Measurements from ENCODE around the gene EXOC3L2. TPM values are rescaled to one million over a fixed set of nuclear protein-coding genes. Genes with fewer than 3 reads are reported as not detected.
"Not testable (repeated sequence)": the region's sequence is repeated elsewhere in the genome, so short reads cannot be mapped to it uniquely, and the experiment has no call there.

EXOC3L2 gene
- total RNA-seq, 2 experiments from 2014 or later, result not detected

GRCh38 chr19:45250832-45251451 lies 5.7 kb upstream of the EXOC3L2 start, which contains the start of gene MARK4:
Gene MARK4, plus strand, starts transcription at chr19:45251271. Its CDS starts 318 bp downstream, at chr19:45251589.
- ATAC-seq (ENCODE audit: low read depth), result peak; percentile 59
- DNase-seq, result peak; percentile 77
- H3K27me3 Mint-ChIP-seq, result peaks cover 7% of the 10 kb centered on the region
- POLR2A ChIA-PET, result interaction anchor here (1.0 kb wide), 1 partner anchor 58 kb away, joined by 3 read pairs; no protein-coding TSS in a partner anchor
- peak within 1 kb of the TSS; percentile 97 for H3K4me3 Mint-ChIP-seq
- no peaks in the 10 kb centered on the region for H3K36me3 Mint-ChIP-seq
- H3K4me1 Mint-ChIP-seq, result peaks cover 28% of the 10 kb centered on the region
- H3K27ac Mint-ChIP-seq, result peak within 1 kb of the TSS; percentile 94
- no peaks in the 10 kb centered on the region for H3K9me3 Mint-ChIP-seq

DNA sequence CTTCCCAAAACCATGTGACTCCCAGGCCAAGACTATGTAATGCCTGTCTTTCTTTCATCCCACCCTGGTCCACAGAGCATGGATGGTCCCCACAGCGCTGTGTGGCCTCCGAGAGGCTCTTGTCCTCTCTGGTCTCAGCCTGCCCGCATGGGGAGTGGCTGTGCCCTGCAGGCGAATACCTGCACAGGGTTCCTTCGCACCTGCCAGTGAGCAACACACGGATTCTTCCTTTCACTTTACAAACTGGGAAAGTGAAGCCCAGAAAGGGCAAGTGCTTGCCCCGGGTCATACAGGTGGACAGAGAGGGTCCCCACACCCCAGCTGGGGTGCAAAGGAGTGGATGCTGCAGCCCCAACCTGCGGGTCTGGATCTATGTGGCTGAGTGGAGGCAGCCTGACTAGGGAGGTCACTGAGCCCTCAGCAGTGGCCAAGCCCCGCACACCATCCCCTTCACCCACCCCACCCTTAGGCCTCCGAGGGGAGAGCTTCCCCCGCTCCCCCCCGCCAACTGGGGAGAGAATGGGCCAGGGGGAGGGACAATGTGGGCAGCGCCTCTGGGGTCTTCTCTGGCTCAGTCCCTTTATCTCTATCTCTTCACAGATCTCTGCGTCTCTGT lies 5.1 kb upstream of the EXOC3L2 start:
- no peak for DNase-seq
- peaks cover 7% of the 10 kb centered on the region for H3K27me3 Mint-ChIP-seq
- no peaks in the 10 kb centered on the region for H3K36me3 Mint-ChIP-seq
- H3K27ac Mint-ChIP-seq, result peak overlapping the region; percentile 94
- no peaks in the 10 kb centered on the region for H3K9me3 Mint-ChIP-seq
- H3K4me1 Mint-ChIP-seq, result peaks cover 28% of the 10 kb centered on the region
- POLR2A ChIA-PET, result no interaction called here
- H3K4me3 Mint-ChIP-seq, result peak overlapping the region; percentile 97
- no peak for ATAC-seq (ENCODE audit: low read depth)

GRCh38 chr19:45249261-45250033 lies 4.2 kb upstream of the EXOC3L2 start:
- Mint-ChIP-seq H3K36me3 (no peaks in the 10 kb centered on the region), H3K27me3 (peaks cover 13% of the 10 kb centered on the region), H3K4me3 (no peak overlapping the region), H3K9me3 (no peaks in the 10 kb centered on the region), H3K27ac (no peak overlapping the region), H3K4me1 (peaks cover 28% of the 10 kb centered on the region)
- no peak for DNase-seq
- POLR2A ChIA-PET, result no interaction called here
- ATAC-seq (ENCODE audit: low read depth), result no peak

GRCh38 chr19:45247136-45247535 lies 1.9 kb upstream of the EXOC3L2 start:
- no peak overlapping the region for H3K27ac Mint-ChIP-seq
- peaks cover 11% of the 10 kb centered on the region for H3K4me1 Mint-ChIP-seq
- ATAC-seq (ENCODE audit: low read depth), result no peak
- H3K27me3 Mint-ChIP-seq, result peaks cover 18% of the 10 kb centered on the region
- no peaks in the 10 kb centered on the region for H3K36me3 Mint-ChIP-seq
- H3K4me3 Mint-ChIP-seq, result no peak overlapping the region
- POLR2A ChIA-PET, result no interaction called here
- H3K9me3 Mint-ChIP-seq, result no peaks in the 10 kb centered on the region
- DNase-seq, result no peak

DNA sequence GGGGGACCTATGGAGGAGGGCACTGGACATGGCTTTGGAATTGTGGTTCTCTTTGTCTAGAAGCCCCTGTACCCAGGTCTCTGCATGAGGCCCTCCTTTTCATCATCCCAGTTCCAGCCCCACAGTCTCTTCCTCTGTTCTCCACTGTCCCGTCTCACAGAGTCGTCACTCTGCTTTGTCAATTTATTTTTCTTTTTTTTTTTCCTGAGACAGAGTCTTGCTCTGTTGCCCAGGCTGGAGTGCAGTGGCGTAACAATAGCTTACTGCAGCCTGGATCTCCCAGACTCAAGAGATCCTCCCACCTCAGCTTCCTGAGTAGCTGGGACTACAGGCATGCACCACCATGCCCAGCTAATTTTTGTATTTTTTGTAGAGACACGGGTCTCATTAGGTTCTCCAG lies 619 bp upstream of the EXOC3L2 start:
- peaks cover 20% of the 10 kb centered on the region for H3K27me3 Mint-ChIP-seq
- POLR2A ChIA-PET, result no interaction called here
- no peak overlapping the region for H3K27ac Mint-ChIP-seq
- ATAC-seq (ENCODE audit: low read depth) (no peak), DNase-seq (no peak)
- no peak overlapping the region for H3K4me3 Mint-ChIP-seq
- peaks cover 11% of the 10 kb centered on the region for H3K4me1 Mint-ChIP-seq
- H3K9me3 Mint-ChIP-seq, result no peaks in the 10 kb centered on the region
- no peaks in the 10 kb centered on the region for H3K36me3 Mint-ChIP-seq

DNA sequence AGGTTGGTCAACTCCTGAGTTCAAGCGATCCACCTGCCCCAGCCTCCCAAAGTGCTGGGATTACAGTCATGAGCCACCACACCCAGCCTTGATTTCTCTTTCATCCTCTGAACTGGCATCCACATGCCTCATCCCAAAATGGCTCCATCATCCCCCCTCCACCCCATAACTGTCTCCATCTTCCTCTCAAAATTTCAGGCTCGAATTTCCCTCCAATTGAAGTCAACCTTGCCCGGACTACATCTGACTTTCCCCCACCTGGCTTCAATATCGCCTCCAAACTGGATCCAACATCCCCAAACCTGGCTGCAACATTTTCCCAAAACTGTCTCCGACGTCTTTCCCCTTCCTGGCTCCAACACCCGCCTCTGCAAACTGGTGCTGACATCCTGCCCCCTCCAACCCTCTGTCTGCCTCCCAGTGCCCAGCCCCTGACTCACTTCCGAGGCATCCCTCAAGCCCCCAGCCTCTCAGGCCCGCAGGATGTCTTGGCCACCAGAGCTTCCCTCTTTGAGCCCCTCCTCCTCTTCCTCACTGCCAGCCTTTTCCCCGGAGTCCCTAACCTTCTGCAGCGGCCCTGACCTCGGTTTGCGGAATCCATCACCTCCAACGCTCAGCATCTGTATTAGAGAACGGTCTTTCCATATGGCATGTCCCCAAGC lies 943 bp downstream of the EXOC3L2 start:
- peaks cover 15% of the 10 kb centered on the region for H3K27me3 Mint-ChIP-seq
- no peak for DNase-seq
- no peaks in the 10 kb centered on the region for H3K36me3 Mint-ChIP-seq
- ATAC-seq (ENCODE audit: low read depth), result no peak
- H3K27ac Mint-ChIP-seq, result peak overlapping the region; percentile 13
- POLR2A ChIA-PET, result no interaction called here
- no peak overlapping the region for H3K4me3 Mint-ChIP-seq
- H3K4me1 Mint-ChIP-seq, result peaks cover 5% of the 10 kb centered on the region
- no peaks in the 10 kb centered on the region for H3K9me3 Mint-ChIP-seq

DNA sequence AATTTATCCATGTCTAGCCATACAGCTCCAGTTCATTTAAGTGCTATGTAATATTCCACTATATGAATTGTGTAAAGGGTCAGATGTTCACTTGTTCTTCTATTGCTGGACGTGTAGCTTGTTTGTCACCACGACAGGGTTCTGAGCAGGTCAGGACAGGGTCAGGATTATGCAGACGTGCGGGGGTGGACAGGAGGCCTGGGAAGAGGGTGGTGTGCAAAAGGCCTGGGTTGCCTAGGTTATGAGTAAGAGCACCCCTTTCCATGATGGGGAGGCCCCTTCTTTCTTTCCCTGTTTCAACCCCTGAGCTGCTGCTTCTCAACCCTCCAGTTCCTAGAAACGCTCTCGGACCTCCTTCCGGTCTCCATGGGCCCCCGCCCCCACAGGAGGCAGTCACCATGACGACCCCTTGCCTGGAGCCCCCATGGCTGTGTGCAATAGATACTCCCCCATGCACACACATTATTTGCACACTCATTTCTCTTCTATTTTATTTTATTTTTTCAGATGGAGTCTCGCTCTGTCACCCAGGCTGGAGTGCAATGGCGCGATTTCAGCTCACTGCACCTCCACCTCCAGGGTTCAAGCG lies 2.0 kb downstream of the EXOC3L2 start:
- H3K4me1 Mint-ChIP-seq, result peaks cover 1% of the 10 kb centered on the region
- H3K27ac Mint-ChIP-seq, result no peak overlapping the region
- DNase-seq, result no peak
- H3K4me3 Mint-ChIP-seq, result no peak overlapping the region
- no peaks in the 10 kb centered on the region for H3K9me3 Mint-ChIP-seq
- H3K36me3 Mint-ChIP-seq, result no peaks in the 10 kb centered on the region
- peaks cover 14% of the 10 kb centered on the region for H3K27me3 Mint-ChIP-seq
- ATAC-seq (ENCODE audit: low read depth), result no peak
- POLR2A ChIA-PET, result no interaction called here

DNA sequence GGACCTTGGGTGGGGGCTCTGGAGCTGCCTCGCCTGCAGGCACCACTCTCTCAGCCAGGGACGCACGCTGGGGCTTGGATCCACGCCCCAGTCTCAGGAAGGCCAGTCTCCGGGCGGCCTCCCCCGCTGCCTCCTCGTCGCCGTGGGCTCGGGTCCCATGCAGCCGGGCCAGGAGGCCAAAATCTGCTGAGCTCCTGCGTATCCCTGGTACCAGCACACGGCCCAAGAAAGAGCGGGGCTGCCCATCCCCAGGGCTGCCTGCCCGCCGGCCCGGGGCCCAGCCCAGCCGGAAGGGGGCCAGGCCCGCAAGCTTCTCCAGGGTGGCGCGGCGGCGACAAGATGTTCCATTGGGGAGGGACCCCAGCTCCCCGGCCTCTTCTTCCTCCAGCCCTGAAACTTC lies 6.7 kb downstream of the EXOC3L2 start:
- DNase-seq (no peak), ATAC-seq (ENCODE audit: low read depth) (no peak)
- H3K27ac Mint-ChIP-seq, result no peak overlapping the region
- POLR2A ChIA-PET, result interaction anchor here (0.5 kb wide), 1 partner anchor 19 kb away, joined by 3 read pairs; no protein-coding TSS in a partner anchor
- peaks cover 6% of the 10 kb centered on the region for H3K4me1 Mint-ChIP-seq
- no peaks in the 10 kb centered on the region for H3K9me3 Mint-ChIP-seq
- no peak overlapping the region for H3K4me3 Mint-ChIP-seq
- H3K36me3 Mint-ChIP-seq, result no peaks in the 10 kb centered on the region
- peaks cover 36% of the 10 kb centered on the region for H3K27me3 Mint-ChIP-seq

DNA sequence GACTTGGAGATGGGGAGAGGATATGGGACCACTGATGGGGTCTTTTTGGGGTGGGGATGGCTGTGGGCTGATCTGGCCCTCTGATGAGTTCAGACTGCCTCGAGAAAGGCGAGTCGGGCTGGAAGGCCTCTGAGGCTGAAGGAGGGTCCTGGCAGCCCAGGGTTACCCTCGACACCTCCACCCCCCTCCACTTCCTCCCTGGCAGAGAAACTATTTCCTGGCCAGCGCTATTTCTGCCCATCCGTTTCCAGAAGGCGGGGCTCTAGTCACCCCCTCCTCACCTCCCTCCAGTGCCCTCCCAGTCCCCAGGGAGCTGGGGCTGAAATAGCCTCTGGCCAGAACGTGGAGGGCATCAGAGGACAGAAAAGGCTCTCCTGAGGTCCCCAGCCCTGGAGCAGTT lies 9.7 kb downstream of the EXOC3L2 start:
- ATAC-seq (ENCODE audit: low read depth), result no peak
- Mint-ChIP-seq H3K36me3 (no peaks in the 10 kb centered on the region), H3K4me1 (peaks cover 6% of the 10 kb centered on the region), H3K27me3 (peaks cover 42% of the 10 kb centered on the region), H3K9me3 (no peaks in the 10 kb centered on the region), H3K27ac (no peak overlapping the region), H3K4me3 (no peak overlapping the region)
- POLR2A ChIA-PET, result no interaction called here
- no peak for DNase-seq

- Mint-ChIP-seq H3K27ac (no peak overlapping the region), H3K27me3 (peaks cover 42% of the 10 kb centered on the region), H3K4me3 (no peak overlapping the region), H3K9me3 (no peaks in the 10 kb centered on the region), H3K36me3 (no peaks in the 10 kb centered on the region), H3K4me1 (peaks cover 6% of the 10 kb centered on the region)
- DNase-seq, result no peak
- ATAC-seq (ENCODE audit: low read depth), result no peak
- POLR2A ChIA-PET, result no interaction called here
These were observed 10.9 kb downstream of the EXOC3L2 start for GRCh38 chr19:45234089-45234869.

GRCh38 chr19:45231891-45232290 lies 13.3 kb downstream of the EXOC3L2 start:
- Mint-ChIP-seq H3K36me3 (no peaks in the 10 kb centered on the region), H3K27ac (no peak overlapping the region), H3K4me1 (peaks cover 6% of the 10 kb centered on the region), H3K9me3 (no peaks in the 10 kb centered on the region), H3K27me3 (peaks cover 37% of the 10 kb centered on the region), H3K4me3 (no peak overlapping the region)
- POLR2A ChIA-PET, result no interaction called here
- no peak for DNase-seq
- no peak for ATAC-seq (ENCODE audit: low read depth)

GRCh38 chr19:45229056-45229455 lies 16.2 kb downstream of the EXOC3L2 start:
- ATAC-seq (ENCODE audit: low read depth); H3K4me3 Mint-ChIP-seq; H3K9me3 Mint-ChIP-seq; H3K36me3 Mint-ChIP-seq; POLR2A ChIA-PET; DNase-seq; H3K4me1 Mint-ChIP-seq; H3K27ac Mint-ChIP-seq: not testable (repeated sequence)
- H3K27me3 Mint-ChIP-seq, result peaks cover 16% of the 10 kb centered on the region

All from activated naive CD8-positive, alpha-beta T cell treated with anti-CD3 and anti-CD28 coated beads, Interleukin-2, amount 10 ng/mL, durations not matched to agents 7 days and 5 days (primary cell).